Stimulated activated CD4-positive, alpha-beta T cell treated with anti-CD3 and anti-CD28 coated beads, Interleukin-4, amount 100 ng/mL, for 4 hours (primary cell): Measurements from ENCODE around the gene RING1.
A peak's percentile ranks its signal among the peaks of the same experiment; 100 is the strongest.

Experiments used
- DNase-seq, 2 experiments: peaks; one replicate each; pipeline ENCODE4 v3.0.0-alpha.2; 2020

The RING1 gene

GRCh38 chr6:33193619-33194018, 14.7 kb upstream of the RING1 start:
- DNase-seq = no peak

DNA sequence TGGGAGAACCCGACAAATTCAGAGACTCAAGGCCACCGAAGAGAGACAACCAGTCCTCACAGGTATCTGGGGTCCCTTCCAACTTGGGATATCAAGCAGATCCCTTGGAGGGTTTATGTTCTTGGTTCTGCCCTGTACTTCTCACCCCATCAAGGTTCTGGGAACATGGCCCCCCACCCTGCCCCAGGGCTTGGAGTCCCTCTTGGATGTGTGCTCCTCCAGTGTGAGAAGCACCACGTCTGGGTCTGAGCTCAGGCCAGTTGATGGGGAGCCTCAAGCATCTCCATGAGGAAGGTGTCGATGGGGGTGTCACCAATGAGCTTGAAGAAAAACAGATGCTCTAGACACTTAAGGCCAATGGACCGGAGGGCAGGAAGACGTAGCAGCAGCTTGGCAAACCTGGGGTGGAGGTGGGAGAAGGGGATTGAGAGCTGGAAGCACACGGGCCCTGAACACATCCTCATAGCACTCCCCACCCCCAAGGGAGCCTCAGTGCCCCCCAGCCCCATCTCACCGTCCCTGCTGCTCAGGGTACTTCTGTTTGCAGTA, 13.8 kb upstream of the RING1 start:
- DNase-seq = no peak

DNA sequence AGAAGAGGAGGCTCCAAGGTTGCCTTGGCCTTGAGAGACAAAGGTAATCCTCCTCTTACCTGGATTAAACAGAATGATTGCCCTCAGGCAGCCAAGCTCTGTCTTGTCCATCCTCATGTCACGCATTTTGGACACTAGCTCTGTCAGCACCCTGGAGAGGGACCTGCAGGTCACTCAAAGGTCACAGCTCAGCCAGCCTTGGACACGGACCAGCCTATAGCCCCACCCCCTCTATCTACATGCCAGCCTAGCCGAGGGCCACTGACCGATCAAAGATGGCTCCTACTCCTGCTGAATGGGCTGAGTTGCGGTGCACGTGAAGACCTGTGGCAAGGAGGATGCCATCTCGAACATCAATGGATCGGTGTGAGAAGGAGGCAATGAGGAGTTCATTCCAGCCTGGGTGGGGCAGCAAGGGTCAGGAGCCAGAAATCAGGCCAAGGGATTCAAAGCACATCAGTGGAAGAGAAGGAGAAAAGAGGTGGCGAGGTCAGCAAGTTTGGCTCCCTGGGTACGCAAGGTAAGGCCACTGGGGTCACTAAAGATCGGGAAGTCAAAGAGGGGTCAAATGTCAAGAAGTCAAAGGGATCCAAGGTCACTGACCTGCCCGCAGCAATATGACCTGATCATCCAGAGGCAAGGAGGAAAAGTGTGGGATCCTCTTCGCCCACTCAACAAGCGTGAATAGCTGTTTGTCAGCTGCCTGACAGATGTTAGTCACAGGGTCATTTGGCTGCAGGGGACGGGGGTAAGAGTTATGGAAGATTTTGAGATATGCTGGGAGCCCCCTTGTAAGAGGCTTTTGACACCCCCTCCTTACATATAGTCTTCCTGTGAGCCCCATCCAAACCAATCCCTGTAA, 12.8 kb upstream of the RING1 start:
- no peak for DNase-seq

DNA sequence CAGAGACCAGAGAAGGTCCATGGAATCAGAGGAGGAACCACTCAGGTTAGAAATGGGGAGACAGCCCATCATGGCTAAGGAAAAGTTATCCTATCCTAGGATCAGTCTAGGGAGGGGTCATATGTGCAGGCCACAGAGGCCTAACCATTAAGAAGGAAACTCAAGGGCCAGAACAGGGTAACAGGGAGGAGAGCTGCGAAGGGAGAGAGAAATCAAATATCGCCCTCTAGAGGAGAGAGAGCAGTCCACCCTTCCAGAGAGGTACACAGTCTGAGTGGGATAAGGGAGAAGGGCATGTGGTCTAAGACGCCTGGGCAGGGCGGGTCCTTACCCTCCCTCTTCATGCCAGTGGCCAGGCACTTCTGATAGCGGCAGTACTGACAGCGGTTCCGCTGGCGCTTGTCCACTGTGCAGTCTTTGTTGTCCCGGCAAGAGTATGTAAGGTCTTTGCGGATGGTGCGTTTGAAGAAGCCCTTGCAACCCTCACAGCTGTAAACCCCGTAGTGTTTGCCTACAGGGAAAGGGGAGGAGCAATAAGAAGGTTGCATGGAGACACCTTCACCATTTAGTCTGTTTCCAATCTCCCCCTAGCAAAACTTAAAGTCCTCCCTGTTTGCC, 10.8 kb upstream of the RING1 start:
- DNase-seq = peak in 1 of 2 experiments; percentile 17

DNA sequence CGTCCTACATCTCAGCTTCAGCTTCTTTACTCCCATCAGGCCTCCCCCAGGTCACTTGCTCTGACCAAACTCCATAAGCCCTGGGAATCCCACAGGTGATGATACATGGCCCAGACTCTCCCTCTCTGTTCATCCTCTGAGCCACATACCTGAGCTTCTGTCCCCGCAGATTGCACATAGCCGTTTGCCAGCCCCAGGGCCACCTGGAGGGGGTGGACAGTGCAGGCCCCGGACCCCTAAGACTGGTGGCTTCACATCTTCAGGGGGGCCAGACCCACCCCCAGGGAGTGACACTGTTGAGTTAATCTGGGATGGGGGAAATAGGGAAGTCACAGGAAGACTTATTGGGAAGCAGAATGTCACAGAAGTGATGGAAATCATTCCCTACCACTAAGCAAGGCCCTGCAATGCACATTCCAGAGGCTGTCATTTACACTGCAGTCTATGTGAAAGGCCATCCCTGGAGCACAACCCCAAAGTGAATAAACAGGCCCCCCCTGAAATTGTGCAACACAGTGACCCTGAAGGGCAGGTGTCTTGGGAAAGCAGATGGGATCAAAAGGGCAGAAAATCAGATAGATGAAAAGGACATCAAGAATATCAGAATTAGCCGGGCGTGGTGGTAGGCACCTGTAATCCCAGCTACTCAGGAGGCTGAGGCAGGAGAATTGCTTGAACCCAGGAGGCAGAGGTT, 10.0 kb upstream of the RING1 start:
- DNase-seq = no peak

GRCh38 chr6:33198853-33199436, 9.4 kb upstream of the RING1 start:
- DNase-seq = no peak

DNA sequence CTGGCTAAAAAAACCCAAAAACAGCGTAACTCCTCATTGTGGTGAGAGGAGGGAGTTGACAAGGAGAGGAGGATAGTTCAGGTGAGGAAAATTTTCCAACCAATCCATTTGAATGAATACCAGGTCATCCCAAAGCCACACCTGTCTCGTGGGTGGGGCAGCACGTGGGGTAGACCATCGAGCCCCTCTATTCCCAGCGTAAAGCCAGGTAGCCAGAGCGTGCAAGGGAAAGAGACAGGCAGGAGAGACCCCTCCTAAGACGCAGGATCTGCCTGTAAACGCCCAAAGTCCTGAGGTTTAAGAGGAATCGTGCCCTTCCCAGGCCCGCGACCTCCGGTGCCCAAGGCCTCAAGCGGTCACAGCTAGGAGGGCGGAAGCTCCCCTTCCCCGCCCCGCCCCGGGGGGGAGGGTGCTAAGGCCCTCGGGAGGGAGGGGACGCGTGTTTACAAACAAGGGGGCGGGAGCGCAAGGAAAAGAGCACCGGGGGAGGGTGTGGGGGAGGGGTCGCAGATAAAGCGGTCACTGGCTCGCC, 8.5 kb upstream of the RING1 start:
- DNase-seq = peak; percentile 63 to 69

DNA sequence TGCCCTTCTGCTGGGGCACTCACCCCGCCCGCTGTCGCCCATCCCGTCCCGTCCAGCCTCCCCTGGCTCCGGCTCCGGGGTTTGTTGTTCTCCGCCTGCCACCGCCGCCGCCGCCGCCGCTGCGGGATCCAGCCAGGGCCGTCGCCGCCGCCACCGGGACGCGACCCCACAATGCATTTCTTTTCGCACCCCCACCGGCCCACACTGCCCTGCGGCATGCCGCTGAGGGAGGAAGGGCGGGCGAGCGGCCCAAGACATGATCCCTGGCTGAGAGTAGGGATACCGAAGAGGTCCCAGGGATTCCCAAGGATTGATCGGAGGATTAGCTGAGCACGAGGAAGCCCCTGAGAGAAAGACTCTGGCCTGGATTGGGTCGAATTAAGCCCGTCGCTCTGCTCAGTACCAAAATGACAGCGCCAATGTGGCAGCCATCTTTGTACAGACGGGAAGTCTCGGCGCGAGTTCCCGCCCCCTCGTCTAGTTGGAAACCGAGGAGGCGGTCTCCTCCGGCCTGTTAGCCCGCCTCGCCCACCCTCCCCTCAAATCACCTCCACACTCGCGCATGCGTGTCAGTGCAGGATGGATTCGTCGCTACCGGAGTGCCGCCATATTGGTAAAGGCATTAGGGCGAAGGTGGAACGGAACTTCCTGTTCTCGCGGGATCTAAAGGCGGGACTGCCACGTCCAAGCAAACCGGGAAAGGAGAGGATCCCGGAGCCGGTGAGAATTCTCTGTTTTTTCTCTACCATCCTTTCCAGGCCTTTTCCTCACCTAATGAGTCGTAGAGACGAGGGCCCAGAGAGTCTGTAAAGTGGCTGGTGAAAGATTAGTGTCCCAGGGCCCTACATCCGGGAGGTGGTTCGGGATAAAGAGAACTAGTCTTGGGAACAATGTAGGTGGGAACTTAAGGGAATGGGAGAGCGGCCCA, 7.8 kb upstream of the RING1 start, which contains the start of the genes RXRB and SLC39A7:
Gene RXRB (minus strand): TSS at position 447 of the 928 bp plus-strand sequence. CDS start 189 bp downstream, at position 258.
Gene SLC39A7 (plus strand): TSS at position 649 of the 928 bp plus-strand sequence. CDS start 379 bp downstream, outside the sequence.
- peak; percentile 98 to 99 for DNase-seq

DNA sequence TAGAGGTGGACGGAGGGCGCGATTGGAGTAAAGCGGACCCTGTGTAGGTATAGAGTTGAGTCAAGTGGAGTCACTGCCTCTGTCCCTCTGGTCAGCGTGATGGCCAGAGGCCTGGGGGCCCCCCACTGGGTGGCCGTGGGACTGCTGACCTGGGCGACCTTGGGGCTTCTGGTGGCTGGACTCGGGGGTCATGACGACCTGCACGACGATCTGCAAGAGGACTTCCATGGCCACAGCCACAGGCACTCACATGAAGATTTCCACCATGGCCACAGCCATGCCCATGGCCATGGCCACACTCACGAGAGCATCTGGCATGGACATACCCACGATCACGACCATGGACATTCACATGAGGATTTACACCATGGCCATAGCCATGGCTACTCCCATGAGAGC, 7.2 kb upstream of the RING1 start:
- DNase-seq = no peak

GRCh38 chr6:33201935-33202334, 6.4 kb upstream of the RING1 start:
- no peak for DNase-seq

GRCh38 chr6:33202799-33203198, 5.5 kb upstream of the RING1 start:
- DNase-seq = no peak

DNA sequence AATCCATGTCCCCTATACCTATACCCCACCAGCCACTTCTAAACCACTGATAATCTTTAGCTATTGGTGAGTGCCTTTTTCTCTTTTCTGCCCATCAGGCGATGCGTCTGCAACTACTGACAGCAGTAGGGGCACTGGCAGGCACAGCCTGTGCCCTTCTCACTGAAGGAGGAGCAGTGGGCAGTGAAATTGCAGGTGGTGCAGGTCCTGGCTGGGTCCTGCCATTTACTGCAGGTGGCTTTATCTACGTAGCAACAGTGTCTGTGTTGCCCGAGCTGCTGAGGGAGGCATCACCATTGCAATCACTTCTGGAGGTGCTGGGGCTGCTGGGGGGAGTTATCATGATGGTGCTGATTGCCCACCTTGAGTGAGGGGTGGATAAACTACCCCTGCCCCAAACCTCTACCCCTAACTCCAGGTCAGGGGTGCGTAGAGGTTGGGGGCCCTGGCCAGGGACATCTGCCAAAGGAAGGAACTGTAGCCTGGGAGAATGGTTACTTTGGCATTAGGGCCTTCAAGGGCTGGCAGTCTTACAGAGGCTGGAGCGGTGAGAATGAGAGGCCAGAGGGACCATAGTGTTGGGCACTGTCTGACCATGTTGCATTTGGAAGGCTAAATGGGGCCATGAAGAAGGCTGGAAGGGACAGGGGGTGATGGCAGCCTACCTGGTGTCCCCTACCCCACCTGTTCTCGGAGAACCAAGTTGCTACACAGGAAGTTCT, 4.7 kb upstream of the RING1 start:
- no peak for DNase-seq

GRCh38 chr6:33204165-33204414, 4.2 kb upstream of the RING1 start:
- no peak for DNase-seq

DNA sequence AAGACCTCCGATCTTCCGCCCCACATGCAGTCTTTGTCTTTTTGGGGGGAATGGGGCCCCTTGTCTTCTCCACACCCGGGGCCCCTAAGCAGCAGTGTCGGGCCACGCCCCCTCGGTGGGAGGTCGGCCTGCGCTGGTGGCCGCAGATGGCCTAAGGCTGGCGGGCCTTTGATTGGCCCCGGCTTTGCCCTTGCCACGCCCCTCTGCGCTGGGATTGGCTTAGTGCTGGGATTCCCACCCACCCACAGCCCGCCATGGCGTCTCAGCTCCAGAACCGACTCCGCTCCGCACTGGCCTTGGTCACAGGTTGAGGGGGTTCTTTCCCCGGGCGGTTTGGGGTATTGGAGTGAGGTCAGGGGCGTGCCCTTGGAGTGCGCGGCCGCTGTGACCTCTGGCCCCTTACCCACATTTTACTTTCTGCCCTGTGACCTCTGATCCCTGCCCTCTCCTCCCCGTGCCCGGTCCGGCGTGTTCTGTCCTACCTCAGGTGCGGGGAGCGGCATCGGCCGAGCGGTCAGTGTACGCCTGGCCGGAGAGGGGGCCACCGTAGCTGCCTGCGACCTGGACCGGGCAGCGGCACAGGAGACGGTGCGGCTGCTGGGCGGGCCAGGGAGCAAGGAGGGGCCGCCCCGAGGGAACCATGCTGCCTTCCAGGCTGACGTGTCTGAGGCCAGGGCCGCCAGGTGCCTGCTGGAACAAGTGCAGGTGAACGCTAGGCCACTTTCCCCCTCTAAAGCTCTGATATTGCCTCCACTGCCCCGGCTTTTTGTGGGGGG, 3.7 kb upstream of the RING1 start, which contains the start of gene HSD17B8:
Gene HSD17B8 (plus strand): TSS at position 241 of the 776 bp plus-strand sequence. CDS start 14 bp downstream, at position 255.
- peak; percentile 90 to 92 for DNase-seq

GRCh38 chr6:33205191-33206026, 2.9 kb upstream of the RING1 start:
- peak in 1 of 2 experiments; percentile 20 for DNase-seq

DNA sequence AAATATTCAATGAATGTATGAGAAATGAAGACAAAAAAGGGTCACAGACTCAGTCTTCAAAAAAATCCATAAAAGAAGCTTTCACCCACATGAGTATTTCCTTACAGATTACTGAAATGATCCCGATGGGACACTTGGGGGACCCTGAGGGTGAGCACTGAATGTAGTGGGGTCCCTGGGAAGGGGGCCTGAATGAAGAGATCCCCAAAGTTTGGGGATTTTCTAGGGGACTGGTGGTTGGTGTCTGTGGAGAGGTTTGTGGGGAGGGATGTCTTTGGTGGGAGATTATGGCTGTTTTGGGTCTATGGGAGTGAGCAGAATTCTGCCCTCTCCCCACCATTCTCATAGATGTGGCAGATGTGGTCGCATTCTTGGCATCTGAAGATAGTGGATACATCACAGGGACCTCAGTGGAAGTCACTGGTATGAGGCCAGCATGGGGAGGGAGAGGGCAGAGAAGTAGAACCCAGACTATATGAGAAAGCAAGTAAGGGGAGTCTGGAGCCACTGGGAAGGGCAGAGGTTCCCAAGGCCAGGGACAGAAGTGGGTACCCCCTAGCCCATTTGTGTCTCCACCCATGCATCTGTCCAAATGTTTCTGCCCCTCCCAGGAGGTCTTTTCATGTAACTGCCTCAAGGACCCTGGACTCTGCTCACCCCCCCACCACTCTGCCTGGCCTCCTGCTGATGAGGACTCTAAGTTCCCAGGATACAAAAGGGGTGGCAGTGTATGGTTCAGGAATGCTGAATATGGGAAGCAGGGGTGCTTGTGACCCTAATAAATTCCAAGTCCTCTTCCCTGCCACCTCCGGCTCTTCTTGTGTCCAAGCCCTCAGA, 2.1 kb upstream of the RING1 start:
- no peak for DNase-seq

- no peak for DNase-seq
These were observed 1.3 kb upstream of the RING1 start for GRCh38 chr6:33206864-33207551.
